Subcutaneous adipose tissue (tissue), 4 donors: Measurements from ENCODE around the gene PLCH2. TPM values are rescaled to one million over a fixed set of nuclear protein-coding genes. Genes with fewer than 3 reads are reported as not detected.

Experiments used
- total RNA-seq, 4 donors: library from RNA; depleted of rRNA; stranded (reverse); fragments of >200 nt; gene quantifications; one replicate each; pipeline ENCODE4 v1.1.0, GENCODE V29; 2016
- TF ChIP-seq, protein P1 (sequence below): fragments of 450-650 bp; IDR thresholded peaks from one replicate; pipeline ENCODE4 v1.5.1; 2016; ENCODE audit warnings: low read depth, mild to moderate bottlenecking, control low read depth, antibody characterized with exemption, moderate library complexity

PLCH2 gene, protein sequence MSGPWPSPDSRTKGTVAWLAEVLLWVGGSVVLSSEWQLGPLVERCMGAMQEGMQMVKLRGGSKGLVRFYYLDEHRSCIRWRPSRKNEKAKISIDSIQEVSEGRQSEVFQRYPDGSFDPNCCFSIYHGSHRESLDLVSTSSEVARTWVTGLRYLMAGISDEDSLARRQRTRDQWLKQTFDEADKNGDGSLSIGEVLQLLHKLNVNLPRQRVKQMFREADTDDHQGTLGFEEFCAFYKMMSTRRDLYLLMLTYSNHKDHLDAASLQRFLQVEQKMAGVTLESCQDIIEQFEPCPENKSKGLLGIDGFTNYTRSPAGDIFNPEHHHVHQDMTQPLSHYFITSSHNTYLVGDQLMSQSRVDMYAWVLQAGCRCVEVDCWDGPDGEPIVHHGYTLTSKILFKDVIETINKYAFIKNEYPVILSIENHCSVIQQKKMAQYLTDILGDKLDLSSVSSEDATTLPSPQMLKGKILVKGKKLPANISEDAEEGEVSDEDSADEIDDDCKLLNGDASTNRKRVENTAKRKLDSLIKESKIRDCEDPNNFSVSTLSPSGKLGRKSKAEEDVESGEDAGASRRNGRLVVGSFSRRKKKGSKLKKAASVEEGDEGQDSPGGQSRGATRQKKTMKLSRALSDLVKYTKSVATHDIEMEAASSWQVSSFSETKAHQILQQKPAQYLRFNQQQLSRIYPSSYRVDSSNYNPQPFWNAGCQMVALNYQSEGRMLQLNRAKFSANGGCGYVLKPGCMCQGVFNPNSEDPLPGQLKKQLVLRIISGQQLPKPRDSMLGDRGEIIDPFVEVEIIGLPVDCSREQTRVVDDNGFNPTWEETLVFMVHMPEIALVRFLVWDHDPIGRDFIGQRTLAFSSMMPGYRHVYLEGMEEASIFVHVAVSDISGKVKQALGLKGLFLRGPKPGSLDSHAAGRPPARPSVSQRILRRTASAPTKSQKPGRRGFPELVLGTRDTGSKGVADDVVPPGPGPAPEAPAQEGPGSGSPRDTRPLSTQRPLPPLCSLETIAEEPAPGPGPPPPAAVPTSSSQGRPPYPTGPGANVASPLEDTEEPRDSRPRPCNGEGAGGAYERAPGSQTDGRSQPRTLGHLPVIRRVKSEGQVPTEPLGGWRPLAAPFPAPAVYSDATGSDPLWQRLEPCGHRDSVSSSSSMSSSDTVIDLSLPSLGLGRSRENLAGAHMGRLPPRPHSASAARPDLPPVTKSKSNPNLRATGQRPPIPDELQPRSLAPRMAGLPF (N-terminal part only)
- total RNA-seq: under 1 TPM in 2 of 4 donors, not detected in 2; 0.22 to 0.68 TPM

DNA sequence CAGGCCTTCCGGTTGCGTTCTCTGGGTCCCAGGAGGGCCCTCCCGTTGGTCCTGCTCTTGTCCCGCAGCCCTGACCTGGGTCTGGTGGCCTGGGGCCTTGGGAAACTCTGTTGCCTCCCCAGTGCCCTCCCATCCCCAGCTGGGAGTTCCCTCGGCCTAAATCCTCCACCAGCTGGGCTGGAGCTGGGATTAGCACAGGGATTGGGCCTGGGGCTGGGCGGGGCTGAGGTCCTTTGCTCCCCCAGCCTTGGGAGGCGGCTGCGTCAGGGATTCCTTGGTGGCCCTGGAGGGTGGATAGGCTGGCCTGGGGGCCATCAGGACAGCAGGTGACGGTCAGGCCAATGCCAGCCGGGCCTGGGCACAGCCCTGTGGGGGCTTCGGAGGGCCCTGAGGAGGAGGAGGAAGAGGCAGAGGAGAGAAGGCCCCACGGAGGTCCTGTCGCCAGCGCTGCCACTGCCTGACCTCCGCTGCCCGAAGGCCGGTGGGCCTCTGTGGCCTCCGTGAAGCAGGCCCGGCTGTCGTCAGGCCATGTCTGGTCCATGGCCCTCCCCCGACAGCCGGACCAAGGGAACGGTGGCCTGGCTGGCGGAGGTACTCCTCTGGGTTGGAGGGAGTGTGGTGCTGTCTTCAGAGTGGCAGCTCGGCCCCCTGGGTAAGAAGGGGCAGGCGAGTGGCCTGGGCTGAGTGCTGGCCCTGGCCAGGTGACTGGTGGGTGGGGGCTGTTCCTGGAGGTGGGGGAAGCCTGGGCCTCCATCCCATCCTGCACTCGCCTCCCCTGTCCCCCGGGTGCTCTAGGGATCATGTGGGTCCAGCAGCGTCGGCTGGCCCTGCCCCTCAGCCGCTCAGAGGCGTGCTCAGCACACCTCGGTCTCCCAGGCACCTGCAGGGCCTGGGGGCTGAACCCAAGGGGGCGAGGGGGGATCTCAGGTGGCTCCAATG is at the start of gene PLCH2:
Gene PLCH2 (plus strand): TSS at position 229 of the 939 bp plus-strand sequence. CDS start 300 bp downstream, at position 529.
- TF ChIP-seq, protein P1, sequence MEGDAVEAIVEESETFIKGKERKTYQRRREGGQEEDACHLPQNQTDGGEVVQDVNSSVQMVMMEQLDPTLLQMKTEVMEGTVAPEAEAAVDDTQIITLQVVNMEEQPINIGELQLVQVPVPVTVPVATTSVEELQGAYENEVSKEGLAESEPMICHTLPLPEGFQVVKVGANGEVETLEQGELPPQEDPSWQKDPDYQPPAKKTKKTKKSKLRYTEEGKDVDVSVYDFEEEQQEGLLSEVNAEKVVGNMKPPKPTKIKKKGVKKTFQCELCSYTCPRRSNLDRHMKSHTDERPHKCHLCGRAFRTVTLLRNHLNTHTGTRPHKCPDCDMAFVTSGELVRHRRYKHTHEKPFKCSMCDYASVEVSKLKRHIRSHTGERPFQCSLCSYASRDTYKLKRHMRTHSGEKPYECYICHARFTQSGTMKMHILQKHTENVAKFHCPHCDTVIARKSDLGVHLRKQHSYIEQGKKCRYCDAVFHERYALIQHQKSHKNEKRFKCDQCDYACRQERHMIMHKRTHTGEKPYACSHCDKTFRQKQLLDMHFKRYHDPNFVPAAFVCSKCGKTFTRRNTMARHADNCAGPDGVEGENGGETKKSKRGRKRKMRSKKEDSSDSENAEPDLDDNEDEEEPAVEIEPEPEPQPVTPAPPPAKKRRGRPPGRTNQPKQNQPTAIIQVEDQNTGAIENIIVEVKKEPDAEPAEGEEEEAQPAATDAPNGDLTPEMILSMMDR: no peak

DNA sequence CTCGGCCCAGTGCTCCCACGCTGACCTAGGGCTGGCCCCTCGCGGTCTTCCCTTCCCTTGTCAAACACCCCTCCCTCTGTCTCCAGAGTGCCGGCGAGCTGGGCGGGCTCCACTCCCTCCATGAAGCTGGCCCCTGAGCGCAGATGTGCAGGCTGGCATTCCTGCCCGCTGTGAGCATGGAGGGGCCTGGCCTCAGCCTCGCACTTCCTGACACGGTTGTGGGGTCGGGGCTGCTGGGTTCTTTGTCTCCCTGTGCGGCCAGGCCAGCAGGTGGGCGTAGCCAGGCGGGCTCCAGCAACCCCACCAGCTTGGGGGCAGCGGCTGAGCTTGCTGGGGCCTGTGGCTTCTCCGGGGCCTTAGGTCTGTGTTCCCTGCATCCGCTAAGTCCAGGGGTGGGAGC is 49.5 kb upstream of the PLCH2 start:
- TF ChIP-seq, protein P1: no peak

DNA sequence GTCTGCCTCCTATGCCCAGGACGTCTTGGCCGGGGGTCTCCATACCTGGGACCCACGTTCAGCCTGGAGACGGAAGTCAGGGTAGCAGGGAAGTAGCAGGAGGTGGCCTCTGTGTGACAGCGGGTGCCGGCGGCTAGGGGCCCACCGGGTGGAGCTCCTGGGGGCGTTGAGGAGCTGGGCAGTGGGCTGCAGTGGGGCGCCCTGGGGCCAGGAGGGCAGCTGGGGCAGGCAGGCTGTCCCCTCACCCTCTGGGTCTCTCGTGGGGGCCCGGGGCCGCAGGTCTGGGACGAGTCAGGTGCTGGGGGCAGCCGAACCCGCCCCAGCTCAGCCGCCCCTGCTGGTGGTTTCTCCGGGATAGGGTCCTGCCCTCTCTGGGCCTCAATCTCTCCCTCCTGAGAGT is 49.0 kb upstream of the PLCH2 start:
- TF ChIP-seq, protein P1: no peak

DNA sequence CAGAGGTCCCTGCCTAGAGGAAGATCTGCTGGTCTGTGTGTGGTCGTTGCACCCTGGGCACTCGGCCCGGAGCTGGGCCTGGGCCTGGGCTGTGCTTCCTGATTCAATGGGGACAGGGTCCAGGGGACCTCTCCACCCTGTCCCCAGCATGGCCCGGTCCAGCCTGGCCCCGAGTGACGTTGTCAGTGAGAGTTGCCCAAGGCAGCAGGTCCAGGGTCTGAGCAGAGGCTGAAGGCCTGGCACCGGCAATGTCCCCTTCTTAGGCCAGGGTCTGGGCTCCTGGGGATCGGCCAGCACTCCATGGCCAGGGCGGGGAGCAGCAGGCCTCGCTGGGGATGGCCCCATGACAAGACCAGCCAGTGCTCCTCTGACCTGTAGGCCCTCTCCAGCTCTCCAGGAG is 48.1 kb upstream of the PLCH2 start:
- TF ChIP-seq, protein P1: no peak

DNA sequence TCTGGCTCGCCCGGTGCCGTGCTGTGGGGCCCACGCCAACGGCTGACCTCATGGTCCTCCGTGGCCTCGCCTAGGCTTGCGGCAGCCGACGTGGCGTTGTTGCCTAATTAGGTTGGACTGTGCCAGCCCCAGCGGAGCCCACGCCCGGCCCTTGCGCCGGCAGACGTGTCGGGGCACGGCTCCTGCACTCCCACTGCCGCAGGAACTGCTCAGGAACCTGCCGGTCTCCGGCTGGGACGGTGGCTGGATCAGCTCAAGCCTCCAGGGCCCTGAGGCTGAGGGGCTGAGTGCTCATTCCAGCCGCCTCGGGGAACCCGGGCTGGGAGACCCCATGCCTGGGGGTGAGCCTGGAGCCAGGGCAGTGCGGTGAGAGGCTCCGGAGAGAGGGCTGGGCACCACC is 47.6 kb upstream of the PLCH2 start:
- TF ChIP-seq, protein P1: no peak

DNA sequence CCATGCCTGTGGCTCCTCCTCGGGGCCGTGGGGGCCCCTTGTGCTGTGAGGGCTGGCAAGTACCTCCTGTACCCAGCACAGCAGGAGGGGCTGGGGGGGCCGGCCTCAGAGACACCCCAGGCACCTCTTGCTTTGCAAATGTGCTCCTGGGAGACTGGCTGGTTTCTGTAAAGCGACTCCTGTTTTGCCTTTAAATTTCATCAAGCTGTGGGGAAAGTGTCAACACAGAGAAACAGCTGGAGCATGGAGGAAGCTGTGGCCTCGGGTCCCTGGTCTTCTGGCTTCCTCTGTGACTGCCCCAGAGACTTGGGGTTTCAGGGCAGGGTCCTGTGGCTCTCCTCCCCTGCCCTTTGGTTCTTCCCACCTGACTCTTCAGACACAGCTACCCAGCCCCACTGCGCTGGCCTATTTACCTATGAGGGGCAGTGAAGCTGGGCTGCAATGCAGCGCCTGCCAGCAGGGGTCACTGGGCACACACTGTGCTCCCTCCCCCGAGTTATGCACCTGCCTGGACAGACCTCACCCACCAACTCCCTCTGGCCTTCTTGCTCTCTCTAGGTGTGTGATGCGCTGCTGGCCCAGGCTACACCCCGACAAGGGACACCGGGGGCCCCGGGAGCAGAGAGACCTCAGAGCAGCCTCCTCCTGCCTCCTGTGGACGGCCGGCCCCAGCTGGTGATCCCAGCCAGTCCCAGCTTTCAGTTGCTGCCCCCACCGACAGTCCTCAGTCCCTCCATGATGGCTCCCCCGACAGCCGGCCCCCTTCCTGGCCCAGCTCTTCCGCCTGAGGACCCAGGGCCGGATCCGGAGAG is 46.1 kb upstream of the PLCH2 start:
- TF ChIP-seq, protein P1: no peak
